ENCODE data around the gene CHFR. TPM values are rescaled to one million over a fixed set of nuclear protein-coding genes. Genes with fewer than 3 reads are reported as not detected.
"Not testable (repeated sequence)": the region's sequence is repeated elsewhere in the genome, so short reads cannot be mapped to it uniquely, and the experiment has no call there.

The CHFR gene
- total RNA-seq, 1 donor: 24.3 TPM

DNA sequence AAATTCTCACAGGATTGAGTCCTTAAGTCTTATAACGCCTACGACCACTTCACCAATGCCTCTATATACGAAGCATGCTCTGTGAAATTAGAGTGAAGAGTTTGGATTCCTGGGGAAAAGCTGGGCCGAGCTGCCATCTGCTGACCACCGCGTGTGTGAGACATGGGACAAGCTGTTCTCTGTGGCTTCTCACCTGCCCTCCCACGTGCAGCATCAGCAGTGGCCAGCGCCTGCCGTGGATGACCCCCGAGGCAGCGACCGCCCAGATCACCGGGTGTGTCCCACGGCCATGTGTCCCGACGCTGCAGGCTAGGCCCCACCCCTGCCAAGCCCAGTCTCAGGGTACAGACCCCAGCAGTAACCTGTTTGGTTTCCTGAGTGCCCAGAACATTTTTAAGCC lies 37.1 kb downstream of the CHFR start:
- H3K4me3 ChIP-seq (ENCODE audit: low read depth, low read length): no peak overlapping the region
- DNase-seq (ENCODE audit: low read depth): no peak
- TF ChIP-seq, protein P1, sequence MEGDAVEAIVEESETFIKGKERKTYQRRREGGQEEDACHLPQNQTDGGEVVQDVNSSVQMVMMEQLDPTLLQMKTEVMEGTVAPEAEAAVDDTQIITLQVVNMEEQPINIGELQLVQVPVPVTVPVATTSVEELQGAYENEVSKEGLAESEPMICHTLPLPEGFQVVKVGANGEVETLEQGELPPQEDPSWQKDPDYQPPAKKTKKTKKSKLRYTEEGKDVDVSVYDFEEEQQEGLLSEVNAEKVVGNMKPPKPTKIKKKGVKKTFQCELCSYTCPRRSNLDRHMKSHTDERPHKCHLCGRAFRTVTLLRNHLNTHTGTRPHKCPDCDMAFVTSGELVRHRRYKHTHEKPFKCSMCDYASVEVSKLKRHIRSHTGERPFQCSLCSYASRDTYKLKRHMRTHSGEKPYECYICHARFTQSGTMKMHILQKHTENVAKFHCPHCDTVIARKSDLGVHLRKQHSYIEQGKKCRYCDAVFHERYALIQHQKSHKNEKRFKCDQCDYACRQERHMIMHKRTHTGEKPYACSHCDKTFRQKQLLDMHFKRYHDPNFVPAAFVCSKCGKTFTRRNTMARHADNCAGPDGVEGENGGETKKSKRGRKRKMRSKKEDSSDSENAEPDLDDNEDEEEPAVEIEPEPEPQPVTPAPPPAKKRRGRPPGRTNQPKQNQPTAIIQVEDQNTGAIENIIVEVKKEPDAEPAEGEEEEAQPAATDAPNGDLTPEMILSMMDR (IDR thresholded peaks at IDR 0.05; ENCODE audit: insufficient read depth, low read length): no peak

DNA sequence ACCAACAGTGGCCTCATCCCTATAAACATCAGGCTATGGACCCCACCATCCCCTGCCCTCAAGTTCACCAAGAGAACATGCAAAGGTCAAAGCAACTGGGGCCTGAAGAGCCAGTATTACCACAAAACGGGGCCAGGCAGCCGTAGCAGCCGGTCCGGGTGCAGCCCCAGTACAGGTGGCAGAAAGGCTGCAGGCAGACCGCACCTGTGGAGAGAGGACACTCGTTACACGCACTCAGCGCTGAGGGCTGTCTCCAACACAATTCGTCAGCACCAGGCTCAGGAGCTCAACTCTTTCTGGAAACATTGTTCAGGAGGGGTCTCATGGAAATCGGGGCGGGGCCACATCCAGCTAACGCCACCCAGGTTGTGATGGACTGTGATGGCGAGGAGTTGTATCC lies 38.9 kb downstream of the CHFR start:
- TF ChIP-seq, protein P1 (IDR thresholded peaks at IDR 0.05; ENCODE audit: insufficient read depth, low read length): no peak

DNA sequence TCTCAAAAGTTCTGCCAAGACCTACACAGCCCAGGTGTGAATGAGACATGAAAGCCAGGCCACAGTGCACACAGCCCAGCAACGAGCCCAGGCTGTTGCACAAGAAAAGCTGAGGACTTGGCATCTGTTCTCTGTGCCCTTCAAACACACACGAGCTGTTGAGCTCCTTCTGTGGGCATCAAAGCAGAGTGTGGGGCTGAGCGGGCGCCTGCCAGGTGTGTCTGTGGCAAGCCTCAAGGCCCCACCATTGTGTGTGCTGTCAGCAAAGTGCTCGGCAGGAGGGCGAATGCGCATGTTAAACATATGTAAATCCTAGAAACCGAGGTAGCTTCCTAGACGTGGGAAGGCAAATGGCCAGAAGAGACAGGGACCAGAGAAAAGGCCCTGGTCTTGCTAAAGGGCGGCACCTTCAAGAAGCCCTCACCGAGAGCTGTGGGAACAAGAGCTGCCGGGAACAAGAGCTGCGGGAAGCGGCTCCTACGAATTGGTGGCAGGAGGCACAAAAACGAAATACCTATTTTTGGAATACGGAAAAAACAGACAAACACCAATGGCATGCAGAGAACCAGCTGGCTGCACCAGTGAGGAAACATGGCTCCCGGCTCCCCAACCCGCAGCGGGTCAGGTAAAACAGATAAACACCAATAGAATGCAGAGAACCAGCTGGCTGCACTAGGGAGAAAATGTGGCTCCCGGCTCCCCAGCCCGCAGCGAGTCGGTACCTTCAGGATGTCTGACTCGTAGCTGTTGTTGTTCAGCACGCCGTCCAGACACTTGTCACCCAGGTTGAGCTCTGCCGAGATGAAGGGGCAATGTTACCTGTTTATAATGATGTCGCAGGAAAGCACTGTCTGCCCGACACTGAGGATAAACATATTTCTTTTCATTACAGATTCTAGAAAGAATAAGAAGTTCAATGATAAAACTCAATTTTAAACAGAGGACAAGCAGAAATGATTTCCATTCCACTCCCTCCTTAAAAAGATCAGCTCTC lies 39.7 kb downstream of the CHFR start:
- TF ChIP-seq, protein P1 (IDR thresholded peaks at IDR 0.05; ENCODE audit: insufficient read depth, low read length): no peak
- no peak for DNase-seq (ENCODE audit: low read depth)
- no peak overlapping the region for H3K4me3 ChIP-seq (ENCODE audit: low read depth, low read length)

More for the DNA sequence above, 38.9 kb downstream of the CHFR start:
- no peak for DNase-seq (ENCODE audit: low read depth)
- no peak overlapping the region for H3K4me3 ChIP-seq (ENCODE audit: low read depth, low read length)

DNA sequence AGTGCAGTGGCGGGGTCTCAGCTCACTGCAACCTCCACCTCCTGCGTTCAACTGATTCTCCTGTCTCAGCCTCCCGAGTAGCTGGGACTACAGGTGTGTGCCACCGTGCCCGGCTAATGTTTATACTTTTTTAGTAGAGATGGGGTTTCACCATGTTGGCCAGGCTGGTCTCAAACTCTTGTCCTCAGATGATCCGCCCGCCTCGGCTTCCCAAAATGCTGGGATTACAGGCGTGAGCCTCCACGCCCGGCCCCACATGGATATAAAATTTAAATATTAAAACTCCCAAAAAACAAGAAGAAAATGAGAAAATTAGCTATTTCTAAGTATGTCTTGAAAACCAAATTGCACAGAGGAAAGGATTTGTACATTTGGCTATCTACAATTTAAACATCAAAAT lies 42.7 kb downstream of the CHFR start:
- DNase-seq (ENCODE audit: low read depth); H3K4me3 ChIP-seq (ENCODE audit: low read depth, low read length): not testable (repeated sequence)

DNA sequence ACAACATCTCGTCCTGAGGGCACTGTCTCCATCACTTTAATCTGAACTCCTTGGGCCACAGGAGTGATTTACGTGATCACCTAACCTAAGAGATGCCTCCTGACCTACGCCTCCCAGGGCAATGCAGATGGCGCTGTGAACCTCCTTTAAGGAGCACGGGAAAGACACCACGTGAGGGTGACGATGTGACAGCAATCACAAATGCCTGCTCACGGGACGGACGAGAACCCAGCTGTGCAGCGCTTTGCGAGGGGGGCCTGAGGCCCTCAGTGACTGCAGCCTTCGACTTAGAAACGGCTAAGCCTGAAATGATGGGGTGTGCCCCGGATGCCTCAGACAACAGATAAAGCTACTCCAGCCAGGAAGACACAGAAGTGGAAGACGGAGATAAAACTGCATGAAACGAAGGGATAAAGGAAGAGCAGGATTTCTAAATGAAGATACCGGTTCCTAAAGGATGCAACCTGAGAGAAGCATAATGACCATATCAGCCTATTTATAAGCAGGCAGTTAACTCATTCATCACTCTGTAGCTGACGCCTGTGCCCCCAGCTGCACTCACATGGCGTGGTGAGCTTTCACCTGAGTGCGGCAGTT lies 44.9 kb downstream of the CHFR start:
- no peak for DNase-seq (ENCODE audit: low read depth)
- H3K4me3 ChIP-seq (ENCODE audit: low read depth, low read length): no peak overlapping the region
- TF ChIP-seq, protein P1 (IDR thresholded peaks at IDR 0.05; ENCODE audit: insufficient read depth, low read length): no peak

DNA sequence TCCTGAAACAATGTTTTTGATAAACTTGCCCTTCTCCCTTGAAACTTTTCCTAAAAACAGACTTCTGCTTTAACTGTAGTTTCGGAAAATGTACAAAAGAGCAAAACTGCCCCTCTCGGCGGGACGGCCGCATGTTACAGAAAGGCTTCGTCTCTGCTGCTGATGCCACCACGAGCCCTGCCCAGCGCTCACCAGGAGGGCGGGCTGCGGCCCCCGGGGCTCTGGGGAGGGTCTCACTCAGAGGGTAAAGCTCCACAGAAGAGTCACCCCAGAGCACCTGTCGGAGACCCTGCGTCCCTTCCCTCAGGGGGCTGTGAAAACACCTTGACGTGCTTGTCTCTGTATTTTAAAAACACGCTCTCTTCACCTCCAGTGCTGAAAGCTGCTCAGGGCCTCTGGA lies 46.3 kb downstream of the CHFR start:
- TF ChIP-seq, protein P1 (IDR thresholded peaks at IDR 0.05; ENCODE audit: insufficient read depth, low read length): no peak
- DNase-seq (ENCODE audit: low read depth): no peak
- H3K4me3 ChIP-seq (ENCODE audit: low read depth, low read length): no peak overlapping the region

DNA sequence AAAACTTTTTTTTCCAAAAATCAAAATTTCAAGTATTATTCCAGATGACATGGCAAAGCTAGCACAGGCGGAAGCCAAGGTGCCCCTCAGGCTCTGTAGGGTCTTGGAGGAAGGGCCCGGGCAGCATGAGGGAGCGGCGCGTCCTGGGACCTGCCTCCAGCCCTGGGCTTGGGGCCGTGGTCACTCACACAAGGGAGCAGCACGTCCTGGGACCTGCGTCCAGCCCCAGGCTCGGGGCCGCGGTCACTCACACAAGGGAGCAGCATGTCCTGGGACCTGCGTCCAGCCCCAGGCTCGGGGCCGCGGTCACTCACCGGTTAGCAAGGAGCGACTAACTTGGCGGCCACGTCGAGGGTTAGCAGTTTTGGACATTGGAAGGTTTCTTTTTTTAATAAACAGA lies 46.9 kb downstream of the CHFR start:
- TF ChIP-seq, protein P1 (IDR thresholded peaks at IDR 0.05; ENCODE audit: insufficient read depth, low read length): no peak

More for the DNA sequence above, 46.9 kb downstream of the CHFR start:
- no peak for DNase-seq (ENCODE audit: low read depth)
- no peak overlapping the region for H3K4me3 ChIP-seq (ENCODE audit: low read depth, low read length)
